Progenitor cell of endocrine pancreas (in vitro differentiated cells): ENCODE results near the gene SLC9A5. TPM values are rescaled to one million over a fixed set of nuclear protein-coding genes. Genes with fewer than 3 reads are reported as not detected.

Experiments used
- DNase-seq: peaks from one replicate; pipeline ENCODE4 v3.0.0; 2021; ENCODE audit warnings: low spot score; ENCODE audit not compliant: unreplicated experiment
- H3K27ac Mint-ChIP-seq: 2 replicates; pipeline ENCODE4 v1.8.0; 2021; ENCODE audit warnings: mild to moderate bottlenecking, moderate library complexity, mixed read lengths
- H3K27me3 Mint-ChIP-seq: 2 replicates; pipeline ENCODE4 v1.8.0; 2021; ENCODE audit warnings: mixed read lengths
- H3K36me3 Mint-ChIP-seq: 2 replicates; pipeline ENCODE4 v1.8.0; 2022; ENCODE audit warnings: mixed read lengths; ENCODE audit not compliant: insufficient read depth
- H3K4me1 Mint-ChIP-seq: 2 replicates; pipeline ENCODE4 v1.8.0; 2021; ENCODE audit warnings: low read depth, mixed read lengths
- H3K4me3 Mint-ChIP-seq: 2 replicates; pipeline ENCODE4 v1.8.0; 2021; ENCODE audit warnings: low read depth, mild to moderate bottlenecking, moderate library complexity, mixed read lengths
- H3K9me3 Mint-ChIP-seq: 2 replicates; pipeline ENCODE4 v1.8.0; 2021; ENCODE audit warnings: low read depth, mixed read lengths
- total RNA-seq: library from RNA; stranded (reverse); gene quantifications from 2 replicates; pipeline ENCODE4 v1.2.1, GENCODE V29; 2021
- TF ChIP-seq, protein P1 (sequence below): fragments of 200-600 bp; sonication (generic); IDR thresholded peaks from one replicate; pipeline ENCODE4 v1.5.0; 2021; ENCODE audit warnings: antibody characterized with exemption, mild to moderate bottlenecking; ENCODE audit not compliant: unreplicated experiment

Gene SLC9A5
- total RNA-seq, 1 donor from 2014 or later: 3.4 TPM

DNA sequence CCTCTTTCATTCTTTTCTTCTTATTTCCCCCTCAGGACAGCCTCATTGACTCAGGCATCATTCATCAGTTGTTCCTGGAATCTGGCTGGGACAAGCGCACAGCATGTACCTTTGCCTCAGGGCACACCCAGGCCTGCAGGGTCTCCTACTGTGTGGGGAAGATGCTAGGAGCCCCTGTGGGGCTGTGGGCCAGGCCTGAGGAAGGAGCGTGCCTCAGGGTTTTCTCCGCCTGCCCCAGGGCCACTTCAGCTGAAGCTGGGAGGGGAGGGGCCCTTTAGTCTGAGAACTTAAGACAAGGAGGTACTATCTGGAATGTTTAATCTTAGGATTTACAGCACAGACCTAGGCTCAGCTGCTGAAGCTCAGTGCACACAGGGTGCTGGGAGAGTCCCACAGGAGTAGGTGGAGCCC lies 41.9 kb upstream of the SLC9A5 start:
- no peak overlapping the region for H3K27ac Mint-ChIP-seq

DNA sequence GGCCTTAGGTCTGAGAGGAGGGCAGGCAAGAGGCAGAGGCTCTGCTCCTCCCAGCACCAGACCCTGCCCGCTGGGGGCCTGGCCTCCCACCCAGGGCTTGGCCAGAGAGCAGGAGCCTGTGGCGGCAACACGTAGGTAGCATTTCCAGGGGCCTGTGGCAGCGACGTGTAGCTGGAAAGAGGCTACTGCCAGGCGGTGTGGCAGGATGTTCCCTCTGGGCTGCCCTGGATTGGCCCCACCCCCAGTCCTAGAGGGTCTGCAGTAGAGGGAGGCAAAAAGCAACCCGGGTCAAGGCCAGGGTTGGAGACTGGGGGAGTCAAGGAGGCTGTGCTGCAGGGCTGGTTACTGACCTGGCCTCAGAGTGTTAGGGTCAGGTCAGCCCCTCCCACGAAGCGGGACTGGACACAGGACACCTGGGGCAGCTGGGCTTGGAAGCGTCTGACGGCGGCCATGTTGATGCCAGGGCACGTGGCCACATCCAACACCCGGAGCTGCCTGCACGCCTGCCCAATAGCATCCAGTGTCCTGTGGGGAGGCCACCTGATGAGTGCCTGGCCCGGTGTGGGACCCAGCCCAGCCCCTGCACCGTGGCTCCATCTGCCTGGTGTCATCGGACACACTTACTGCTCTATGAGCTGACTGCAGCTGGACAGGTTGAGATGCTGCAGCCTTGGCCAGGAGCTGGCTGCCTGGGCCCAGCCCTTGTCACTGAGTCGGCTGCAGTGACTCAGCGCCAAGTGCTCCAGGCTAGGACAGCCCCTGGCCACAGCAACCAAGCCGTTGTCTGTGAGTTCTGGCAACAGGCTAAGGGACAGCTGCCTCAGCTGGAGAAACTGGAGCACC lies 41.3 kb upstream of the SLC9A5 start:
- no peak overlapping the region for H3K4me3 Mint-ChIP-seq
- TF ChIP-seq, protein P1, sequence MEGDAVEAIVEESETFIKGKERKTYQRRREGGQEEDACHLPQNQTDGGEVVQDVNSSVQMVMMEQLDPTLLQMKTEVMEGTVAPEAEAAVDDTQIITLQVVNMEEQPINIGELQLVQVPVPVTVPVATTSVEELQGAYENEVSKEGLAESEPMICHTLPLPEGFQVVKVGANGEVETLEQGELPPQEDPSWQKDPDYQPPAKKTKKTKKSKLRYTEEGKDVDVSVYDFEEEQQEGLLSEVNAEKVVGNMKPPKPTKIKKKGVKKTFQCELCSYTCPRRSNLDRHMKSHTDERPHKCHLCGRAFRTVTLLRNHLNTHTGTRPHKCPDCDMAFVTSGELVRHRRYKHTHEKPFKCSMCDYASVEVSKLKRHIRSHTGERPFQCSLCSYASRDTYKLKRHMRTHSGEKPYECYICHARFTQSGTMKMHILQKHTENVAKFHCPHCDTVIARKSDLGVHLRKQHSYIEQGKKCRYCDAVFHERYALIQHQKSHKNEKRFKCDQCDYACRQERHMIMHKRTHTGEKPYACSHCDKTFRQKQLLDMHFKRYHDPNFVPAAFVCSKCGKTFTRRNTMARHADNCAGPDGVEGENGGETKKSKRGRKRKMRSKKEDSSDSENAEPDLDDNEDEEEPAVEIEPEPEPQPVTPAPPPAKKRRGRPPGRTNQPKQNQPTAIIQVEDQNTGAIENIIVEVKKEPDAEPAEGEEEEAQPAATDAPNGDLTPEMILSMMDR: no peak
- no peaks in the 10 kb centered on the region for H3K4me1 Mint-ChIP-seq
- H3K27ac Mint-ChIP-seq: no peak overlapping the region
- no peak for DNase-seq
- H3K36me3 Mint-ChIP-seq: no peaks in the 10 kb centered on the region
- peaks cover 7% of the 10 kb centered on the region for H3K27me3 Mint-ChIP-seq
- H3K9me3 Mint-ChIP-seq: no peaks in the 10 kb centered on the region

More for the DNA sequence above, 41.9 kb upstream of the SLC9A5 start:
- Mint-ChIP-seq H3K4me1 (no peaks in the 10 kb centered on the region), H3K9me3 (no peaks in the 10 kb centered on the region), H3K4me3 (no peak overlapping the region), H3K27me3 (peaks cover 6% of the 10 kb centered on the region), H3K36me3 (no peaks in the 10 kb centered on the region)
- no peak for DNase-seq
- TF ChIP-seq, protein P1: no peak

DNA sequence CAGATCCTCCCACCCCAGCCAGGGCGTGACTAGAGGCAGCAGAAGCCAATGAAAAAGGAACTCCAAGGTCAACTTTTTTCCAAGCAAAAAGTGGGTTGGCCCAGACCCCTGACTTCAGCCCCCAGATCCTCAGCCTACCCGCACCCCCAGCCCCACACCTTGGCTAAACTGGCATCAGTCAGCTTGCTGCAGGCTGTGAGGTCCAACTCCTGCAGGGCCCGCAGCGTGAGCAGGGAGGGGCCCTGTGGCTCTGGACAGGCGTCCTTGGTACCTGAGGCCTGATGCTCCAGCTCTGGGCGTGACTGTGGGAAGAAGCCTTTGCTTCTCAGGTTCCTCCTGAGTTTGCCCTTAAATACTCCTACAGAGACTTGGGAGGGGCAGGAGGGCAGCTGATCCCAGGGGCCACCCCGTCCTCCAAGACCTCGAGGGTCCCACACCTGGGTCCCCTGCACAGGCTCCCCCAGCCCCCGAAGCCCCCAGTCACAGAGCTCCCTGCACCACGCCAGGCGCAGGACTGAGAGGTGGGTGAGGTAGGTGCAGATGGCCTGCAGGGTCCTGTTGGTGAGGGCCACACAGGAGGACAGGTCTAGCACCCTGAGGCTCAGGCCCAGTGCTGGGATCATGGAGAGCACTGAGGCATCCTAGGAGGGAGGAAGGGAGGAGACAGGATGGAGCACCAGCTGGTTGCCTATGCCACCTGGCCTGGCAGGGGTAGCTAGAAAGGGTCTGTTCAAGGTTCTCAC lies 40.5 kb upstream of the SLC9A5 start:
- H3K36me3 Mint-ChIP-seq: no peaks in the 10 kb centered on the region
- TF ChIP-seq, protein P1: no peak
- H3K27ac Mint-ChIP-seq: no peak overlapping the region
- no peak overlapping the region for H3K4me3 Mint-ChIP-seq
- H3K27me3 Mint-ChIP-seq: peaks cover 7% of the 10 kb centered on the region
- H3K4me1 Mint-ChIP-seq: no peaks in the 10 kb centered on the region
- DNase-seq: no peak
- no peaks in the 10 kb centered on the region for H3K9me3 Mint-ChIP-seq

DNA sequence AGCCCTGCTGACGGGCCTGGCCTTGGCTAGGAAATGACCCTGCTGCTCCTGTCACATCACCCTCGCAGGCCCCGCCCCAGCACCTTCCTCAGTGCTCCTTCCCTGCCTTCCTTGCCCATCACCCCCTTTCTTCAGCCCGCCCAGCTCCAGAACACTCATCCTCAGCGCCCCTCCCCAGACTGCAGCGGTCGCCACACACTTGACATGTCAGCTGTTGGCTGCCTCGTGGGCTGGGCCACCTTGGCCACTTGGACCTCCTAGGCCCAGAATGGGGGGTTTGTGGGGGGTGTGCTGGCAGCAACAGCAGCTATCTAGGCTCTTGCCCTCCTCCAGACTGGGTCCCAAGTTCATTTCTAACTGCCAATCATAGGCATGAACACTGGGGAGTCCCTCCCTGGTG lies 39.2 kb upstream of the SLC9A5 start:
- Mint-ChIP-seq H3K4me1 (no peaks in the 10 kb centered on the region), H3K27me3 (peaks cover 7% of the 10 kb centered on the region), H3K9me3 (no peaks in the 10 kb centered on the region), H3K4me3 (no peak overlapping the region), H3K36me3 (no peaks in the 10 kb centered on the region), H3K27ac (no peak overlapping the region)
- TF ChIP-seq, protein P1: no peak
- no peak for DNase-seq

DNA sequence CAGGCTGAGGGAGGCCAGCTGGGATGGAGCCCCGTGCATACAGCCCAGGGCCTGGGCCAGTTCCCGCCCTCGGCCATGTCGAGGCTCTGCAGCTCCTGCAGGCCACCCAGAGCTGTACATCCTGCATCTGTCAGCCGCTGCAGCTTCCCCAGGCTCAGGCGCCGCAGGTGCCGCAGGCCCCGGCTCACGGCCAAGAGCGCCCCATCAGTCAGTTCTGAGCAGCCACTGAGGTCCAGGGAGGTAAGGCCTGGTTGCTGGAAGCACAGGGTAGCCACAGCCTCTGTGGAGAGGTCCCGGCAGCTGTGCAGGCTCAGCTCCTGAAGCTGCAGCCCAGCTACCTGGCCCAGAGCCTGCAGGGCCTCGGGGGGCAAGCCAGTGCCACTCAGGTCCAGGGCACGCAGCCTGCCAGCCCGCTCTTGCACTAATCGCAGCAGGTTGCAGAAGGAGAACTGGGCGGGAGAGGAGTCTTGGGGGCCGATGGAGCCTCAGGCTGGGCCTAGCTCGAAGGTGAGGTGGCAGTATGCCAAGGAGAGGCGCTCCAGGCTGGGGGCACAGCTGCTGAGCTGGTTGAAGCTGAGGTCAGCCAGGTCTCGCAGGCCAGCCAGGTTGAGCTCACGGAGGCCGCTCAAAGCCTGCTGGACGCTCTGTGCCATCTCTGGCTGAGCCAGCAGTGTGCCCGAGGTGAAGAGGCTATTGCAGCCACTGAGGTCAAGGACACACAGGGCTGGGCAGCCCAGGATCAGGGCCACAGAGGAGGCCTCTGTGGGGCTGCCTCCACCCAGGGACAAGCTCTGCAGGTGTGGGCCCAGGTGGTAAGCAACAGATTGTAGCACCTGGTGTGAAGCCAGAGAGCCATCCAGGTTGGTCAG lies 38.5 kb upstream of the SLC9A5 start:
- Mint-ChIP-seq H3K9me3 (no peaks in the 10 kb centered on the region), H3K27ac (no peak overlapping the region), H3K27me3 (peaks cover 7% of the 10 kb centered on the region), H3K36me3 (no peaks in the 10 kb centered on the region), H3K4me3 (no peak overlapping the region), H3K4me1 (no peaks in the 10 kb centered on the region)
- TF ChIP-seq, protein P1: no peak
- DNase-seq: no peak
